ENCODE data around the gene R3HDM2.

DNA sequence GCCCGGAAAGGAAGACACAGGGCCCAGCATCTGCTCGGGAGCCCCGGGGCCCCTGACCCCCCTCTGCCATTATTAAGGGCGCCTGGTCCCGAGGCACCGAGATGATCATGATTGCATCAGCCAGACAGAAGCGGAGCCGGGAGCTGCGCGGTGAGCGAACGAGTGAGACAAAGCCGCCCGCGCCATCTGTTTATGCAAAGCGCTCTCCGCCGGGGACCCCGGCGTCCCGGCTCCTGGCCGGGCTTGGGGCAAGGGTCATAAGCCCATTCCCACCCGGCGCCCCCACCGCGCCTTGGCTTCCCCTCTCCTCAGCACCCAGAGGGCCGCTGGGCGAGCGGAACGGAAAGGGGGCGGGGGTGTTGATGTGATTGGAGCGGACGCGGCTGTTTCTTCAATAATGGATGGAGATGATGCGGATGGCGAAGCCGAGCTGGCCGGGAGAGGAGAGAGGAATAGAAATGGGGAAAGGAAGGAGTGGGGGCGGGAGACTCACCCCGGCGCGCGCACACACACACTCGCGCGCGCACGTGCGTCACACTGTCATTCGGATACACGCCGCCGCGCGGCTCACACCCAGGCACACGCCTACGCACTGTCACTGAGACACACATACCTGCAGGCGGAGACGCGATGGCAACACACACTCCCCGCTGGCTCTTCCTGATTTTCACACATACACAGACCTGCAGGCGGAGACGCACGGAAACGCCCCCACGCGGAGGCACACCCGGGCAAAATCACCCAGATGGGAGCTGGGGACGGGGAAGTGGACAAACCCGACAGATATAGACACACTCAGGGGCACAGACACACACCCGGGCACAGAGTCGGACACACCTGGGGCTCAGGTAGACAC, 190.5 kb downstream of the R3HDM2 start:
- TF ChIP-seq SIN3A (IDR thresholded peaks at IDR 0.05; ENCODE audit: borderline replicate concordance, insufficient read depth, low read length) (peak; percentile 44; the same call in 1 of the 2 replicates), POLR2AphosphoS5 (IDR thresholded peaks at IDR 0.05; ENCODE audit: low read depth, low read length) (no peak)

Data from PFSK-1 (cell line).